HUES48 (cell line): ENCODE data around the gene KIF22.
"Not testable (repeated sequence)": the region's sequence is repeated elsewhere in the genome, so short reads cannot be mapped to it uniquely, and the experiment has no call there.

Source experiments
- H3K27ac ChIP-seq: one replicate; pipeline ENCODE4 v1.7.0; 2013; ENCODE audit warnings: low read depth, low read length, inconsistent platforms
- H3K27me3 ChIP-seq: 2 replicates; pipeline ENCODE4 v1.6.1; 2013; ENCODE audit warnings: mild to moderate bottlenecking, low read length; ENCODE audit not compliant: control insufficient read depth, insufficient read depth
- H3K36me3 ChIP-seq: 2 replicates; pipeline ENCODE4 v1.6.1; 2013; ENCODE audit warnings: low read length; ENCODE audit not compliant: control insufficient read depth, insufficient read depth
- H3K4me1 ChIP-seq: 2 replicates; pipeline ENCODE4 v1.6.1; 2013; ENCODE audit warnings: mild to moderate bottlenecking, low read length; ENCODE audit not compliant: control insufficient read depth, insufficient read depth
- H3K4me3 ChIP-seq: 2 replicates; pipeline ENCODE4 v1.5.1; 2013; ENCODE audit warnings: mild to moderate bottlenecking, low read depth, low read length
- H3K9ac ChIP-seq: 2 replicates; pipeline ENCODE4 v1.6.1; 2013; ENCODE audit warnings: mild to moderate bottlenecking, low read depth, low read length, moderate library complexity
- H3K9me3 ChIP-seq: 2 replicates; pipeline ENCODE4 v1.6.1; 2013; ENCODE audit warnings: low read length; ENCODE audit not compliant: control insufficient read depth, insufficient read depth

KIF22 gene

GRCh38 chr16:29748760-29749149 is 41.8 kb upstream of the KIF22 start:
- not testable (repeated sequence) for H3K9ac ChIP-seq, H3K4me1 ChIP-seq, H3K27ac ChIP-seq, H3K27me3 ChIP-seq, H3K4me3 ChIP-seq, H3K9me3 ChIP-seq, H3K36me3 ChIP-seq

GRCh38 chr16:29753516-29753915 is 37.0 kb upstream of the KIF22 start:
- Histone ChIP-seq H3K36me3 (no peaks in the 10 kb centered on the region), H3K27me3 (no peaks in the 10 kb centered on the region), H3K4me3 (no peak overlapping the region), H3K9me3 (peaks cover 4% of the 10 kb centered on the region; the same call in 1 of the 2 replicates), H3K27ac (no peak overlapping the region), H3K4me1 (no peaks in the 10 kb centered on the region), H3K9ac (no peak overlapping the region)

GRCh38 chr16:29756654-29757053 is 33.9 kb upstream of the KIF22 start:
- Histone ChIP-seq H3K27ac (no peak overlapping the region), H3K9me3 (no peaks in the 10 kb centered on the region), H3K9ac (no peak overlapping the region), H3K27me3 (no peaks in the 10 kb centered on the region), H3K4me1 (no peaks in the 10 kb centered on the region), H3K36me3 (no peaks in the 10 kb centered on the region), H3K4me3 (no peak overlapping the region)

- H3K27me3 ChIP-seq, H3K9ac ChIP-seq, H3K9me3 ChIP-seq, H3K4me3 ChIP-seq, H3K36me3 ChIP-seq, H3K27ac ChIP-seq, H3K4me1 ChIP-seq: not testable (repeated sequence)
These were observed 33.5 kb upstream of the KIF22 start for GRCh38 chr16:29757086-29757485.

- Histone ChIP-seq H3K27me3 (no peaks in the 10 kb centered on the region), H3K4me1 (no peaks in the 10 kb centered on the region), H3K4me3 (no peak overlapping the region), H3K27ac (peak overlapping the region; percentile 42), H3K9ac (no peak overlapping the region), H3K9me3 (no peaks in the 10 kb centered on the region), H3K36me3 (no peaks in the 10 kb centered on the region)
These were observed 32.5 kb upstream of the KIF22 start for GRCh38 chr16:29757950-29758466.

- H3K36me3 ChIP-seq = no peaks in the 10 kb centered on the region
- H3K9me3 ChIP-seq = no peaks in the 10 kb centered on the region
- no peak overlapping the region for H3K9ac ChIP-seq
- no peak overlapping the region for H3K4me3 ChIP-seq
- no peaks in the 10 kb centered on the region for H3K4me1 ChIP-seq
- no peaks in the 10 kb centered on the region for H3K27me3 ChIP-seq
- H3K27ac ChIP-seq = no peak overlapping the region
These were observed 29.8 kb upstream of the KIF22 start for GRCh38 chr16:29760567-29761279.

GRCh38 chr16:29761280-29761651 is 29.3 kb upstream of the KIF22 start:
- not testable (repeated sequence) for H3K27me3 ChIP-seq, H3K9ac ChIP-seq, H3K36me3 ChIP-seq, H3K9me3 ChIP-seq, H3K27ac ChIP-seq, H3K4me3 ChIP-seq, H3K4me1 ChIP-seq

- H3K9me3 ChIP-seq = no peaks in the 10 kb centered on the region
- no peaks in the 10 kb centered on the region for H3K4me1 ChIP-seq
- H3K27me3 ChIP-seq = no peaks in the 10 kb centered on the region
- no peak overlapping the region for H3K9ac ChIP-seq
- H3K36me3 ChIP-seq = no peaks in the 10 kb centered on the region
- no peak overlapping the region for H3K27ac ChIP-seq
- no peak overlapping the region for H3K4me3 ChIP-seq
These were observed 28.7 kb upstream of the KIF22 start for GRCh38 chr16:29761882-29762281.

- Histone ChIP-seq H3K36me3 (no peaks in the 10 kb centered on the region), H3K27ac (no peak overlapping the region), H3K4me1 (no peaks in the 10 kb centered on the region), H3K4me3 (no peak overlapping the region), H3K9me3 (no peaks in the 10 kb centered on the region), H3K27me3 (no peaks in the 10 kb centered on the region), H3K9ac (no peak overlapping the region)
These were observed 27.2 kb upstream of the KIF22 start for GRCh38 chr16:29763326-29763725.

- Histone ChIP-seq H3K36me3 (no peaks in the 10 kb centered on the region), H3K9me3 (no peaks in the 10 kb centered on the region), H3K4me1 (no peaks in the 10 kb centered on the region), H3K9ac (no peak overlapping the region), H3K4me3 (no peak overlapping the region), H3K27ac (no peak overlapping the region), H3K27me3 (no peaks in the 10 kb centered on the region)
These were observed 25.2 kb upstream of the KIF22 start for GRCh38 chr16:29765167-29766032.

GRCh38 chr16:29766571-29766970 is 24.0 kb upstream of the KIF22 start:
- Histone ChIP-seq H3K27me3 (no peaks in the 10 kb centered on the region), H3K27ac (no peak overlapping the region), H3K9ac (no peak overlapping the region), H3K4me1 (no peaks in the 10 kb centered on the region), H3K9me3 (no peaks in the 10 kb centered on the region), H3K4me3 (no peak overlapping the region), H3K36me3 (no peaks in the 10 kb centered on the region)
